GM23338 (cell line): Measurements from ENCODE around the gene EIF4E3. TPM values are rescaled to one million over a fixed set of nuclear protein-coding genes. Genes with fewer than 3 reads are reported as not detected.

ENCODE experiments used
- ATAC-seq: fragments of 200-7000 bp; cut with Tn5 transposase; 3 replicates; pipeline ENCODE4 v1.9.1; 2020
- DNase-seq: peaks from one replicate; pipeline ENCODE4 v3.0.0-alpha.2; 2015; ENCODE audit warnings: low spot score
- H2AFZ ChIP-seq: fragments of 200-600 bp; sonication (generic); 2 replicates; pipeline ENCODE4 v1.8.0; 2016; ENCODE audit warnings: antibody characterized with exemption, mild to moderate bottlenecking, moderate library complexity
- H3F3A ChIP-seq: fragments of 200-600 bp; sonication (generic); replicated peaks from 2 replicates; pipeline ENCODE4 v1.8.0; 2017; ENCODE audit warnings: antibody characterized with exemption, mixed run types, low read depth
- H3K27ac ChIP-seq: fragments of 200-600 bp; sonication (generic); 2 replicates; pipeline ENCODE4 v1.6.1; 2016; ENCODE audit warnings: low read depth
- H3K27me3 ChIP-seq: fragments of 200-600 bp; sonication (generic); 2 replicates; pipeline ENCODE4 v1.8.0; 2016; ENCODE audit warnings: mild to moderate bottlenecking, mixed run types, moderate library complexity; ENCODE audit not compliant: insufficient read depth
- H3K36me3 ChIP-seq: fragments of 200-600 bp; sonication (generic); 2 replicates; pipeline ENCODE4 v1.8.0; 2016; ENCODE audit warnings: mild to moderate bottlenecking; ENCODE audit not compliant: insufficient read depth
- H3K4me1 ChIP-seq: fragments of 200-600 bp; sonication (generic); 2 replicates; pipeline ENCODE4 v1.8.0; 2016; ENCODE audit warnings: mild to moderate bottlenecking, moderate library complexity; ENCODE audit not compliant: insufficient read depth
- H3K4me2 ChIP-seq: fragments of 200-600 bp; sonication (generic); 2 replicates; pipeline ENCODE4 v1.7.1; 2017; ENCODE audit warnings: mixed run types
- H3K4me3 ChIP-seq: fragments of 200-600 bp; sonication (generic); 2 replicates; pipeline ENCODE4 v1.6.1; 2016; ENCODE audit warnings: mixed run types
- H3K79me2 ChIP-seq: fragments of 200-600 bp; sonication (generic); replicated peaks from 2 replicates; pipeline ENCODE4 v1.8.0; 2017; ENCODE audit warnings: mild to moderate bottlenecking; ENCODE audit not compliant: insufficient read depth
- H3K9me2 ChIP-seq: fragments of 200-600 bp; sonication (generic); 2 replicates; pipeline ENCODE4 v1.8.0; 2017; ENCODE audit not compliant: insufficient read depth
- H4K20me1 ChIP-seq: fragments of 200-600 bp; sonication (generic); replicated peaks from 2 replicates; pipeline ENCODE4 v1.8.0; 2017; ENCODE audit warnings: mild to moderate bottlenecking; ENCODE audit not compliant: insufficient read depth
- H3K27ac Mint-ChIP-seq: 2 replicates; pipeline ENCODE4 v1.8.0; 2020; ENCODE audit warnings: inconsistent platforms, mild to moderate bottlenecking, moderate library complexity, mixed read lengths
- H3K27me3 Mint-ChIP-seq: 3 replicates; pipeline ENCODE4 v1.8.0; 2022; ENCODE audit warnings: low read depth, mild to moderate bottlenecking, moderate library complexity, mixed read lengths, inconsistent platforms; ENCODE audit not compliant: insufficient read depth, poor library complexity
- H3K36me3 Mint-ChIP-seq: 3 replicates; pipeline ENCODE4 v1.8.0; 2021; ENCODE audit warnings: low read depth, mild to moderate bottlenecking, inconsistent platforms, moderate library complexity, mixed read lengths
- H3K4me1 Mint-ChIP-seq: 3 replicates; pipeline ENCODE4 v1.8.0; 2020; ENCODE audit warnings: mild to moderate bottlenecking, inconsistent platforms, mixed read lengths
- H3K4me3 Mint-ChIP-seq: 3 replicates; pipeline ENCODE4 v1.8.0; 2021; ENCODE audit warnings: moderate library complexity, mild to moderate bottlenecking, inconsistent platforms, mixed read lengths
- H3K9me3 Mint-ChIP-seq: 3 replicates; pipeline ENCODE4 v1.8.0; 2020; ENCODE audit warnings: moderate library complexity, mild to moderate bottlenecking, inconsistent platforms, mixed read lengths
- CREB1 ChIP-seq: fragments of 250-450 bp; sonication (Bioruptor Pico); IDR thresholded peaks from 2 replicates; pipeline ENCODE4 v1.5.0; 2020; ENCODE audit warnings: low read depth, mild to moderate bottlenecking, moderate library complexity
- EZH2 ChIP-seq: fragments of 200-600 bp; sonication (generic); IDR thresholded peaks from one replicate; pipeline ENCODE4 v1.8.0; 2017; ENCODE audit warnings: antibody characterized with exemption, mild to moderate bottlenecking, low read depth; ENCODE audit not compliant: unreplicated experiment
- EZH2phosphoT487 ChIP-seq: fragments of 200-600 bp; sonication (generic); IDR thresholded peaks from one replicate; pipeline ENCODE4 v1.8.1; 2018; ENCODE audit warnings: antibody characterized with exemption; ENCODE audit not compliant: unreplicated experiment
- JUNB ChIP-seq: IDR thresholded peaks from one replicate; pipeline ENCODE4 v1.6.1; 2016; ENCODE audit warnings: antibody characterized with exemption; ENCODE audit not compliant: unreplicated experiment
- NANOG ChIP-seq: IDR thresholded peaks from 2 replicates; pipeline ENCODE4 v1.6.1; 2016; ENCODE audit warnings: antibody characterized with exemption, borderline replicate concordance
- POLR2AphosphoS5 ChIP-seq: IDR thresholded peaks from 2 replicates; pipeline ENCODE4 v1.6.1; 2016; ENCODE audit warnings: antibody characterized with exemption, low read depth
- STAT1 ChIP-seq: IDR thresholded peaks from one replicate; pipeline ENCODE4 v1.6.1; 2016; ENCODE audit warnings: antibody characterized with exemption; ENCODE audit not compliant: unreplicated experiment
- ZNF114 ChIP-seq: fragments of 250-450 bp; sonication (Bioruptor Pico); IDR thresholded peaks from 2 replicates; pipeline ENCODE4 v1.5.0; 2020; ENCODE audit warnings: mild to moderate bottlenecking, moderate library complexity
- ZNF331 ChIP-seq: fragments of 250-450 bp; sonication (Bioruptor Pico); IDR thresholded peaks from 2 replicates; pipeline ENCODE4 v1.5.0; 2020; ENCODE audit warnings: low read depth, mild to moderate bottlenecking, moderate library complexity
- polyA plus RNA-seq: library from polyadenylated mRNA; unstranded; fragments of >200 nt; fragmentation: Nextera tagmentation; extraction: Ambion mirVana; gene quantifications from 2 replicates; pipeline ENCODE4 v1.2.1, GENCODE V29; 2016
- total RNA-seq: library from RNA; depleted of rRNA; stranded (reverse); fragments of >200 nt; shearing (Covaris generic); gene quantifications from 2 replicates; pipeline ENCODE4 v1.2.3, GENCODE V29; 2014
- TF ChIP-seq, protein P1 (sequence below): IDR thresholded peaks from one replicate; pipeline ENCODE4 v1.6.1; 2018; ENCODE audit warnings: antibody characterized with exemption; ENCODE audit not compliant: unreplicated experiment
- TF ChIP-seq, protein P2 (sequence below): IDR thresholded peaks from 2 replicates; pipeline ENCODE4 v1.6.1; 2016; ENCODE audit warnings: antibody characterized with exemption
- TF ChIP-seq, protein P3 (sequence below), 2 experiments: fragments of 200-600 bp in 1 of 2; sonication (generic) in 1 of 2; conservative IDR thresholded peaks; 2 replicates each; pipeline versions ENCODE4 v1.5.1 to v1.6.1; 2016 to 2017; ENCODE audit warnings: antibody characterized with exemption in 2 of 2, low read depth in 2 of 2, mild to moderate bottlenecking in 2 of 2, moderate library complexity in 1 of 2
- TF ChIP-seq, protein P4 (sequence below): fragments of 250-450 bp; sonication (Bioruptor Pico); IDR thresholded peaks from 2 replicates; pipeline ENCODE4 v1.5.0; 2020; ENCODE audit warnings: mild to moderate bottlenecking, moderate library complexity

Gene EIF4E3
- total and polyA plus RNA-seq, 2 experiments from 2014 or later: 6.0 to 9.7 TPM

DNA sequence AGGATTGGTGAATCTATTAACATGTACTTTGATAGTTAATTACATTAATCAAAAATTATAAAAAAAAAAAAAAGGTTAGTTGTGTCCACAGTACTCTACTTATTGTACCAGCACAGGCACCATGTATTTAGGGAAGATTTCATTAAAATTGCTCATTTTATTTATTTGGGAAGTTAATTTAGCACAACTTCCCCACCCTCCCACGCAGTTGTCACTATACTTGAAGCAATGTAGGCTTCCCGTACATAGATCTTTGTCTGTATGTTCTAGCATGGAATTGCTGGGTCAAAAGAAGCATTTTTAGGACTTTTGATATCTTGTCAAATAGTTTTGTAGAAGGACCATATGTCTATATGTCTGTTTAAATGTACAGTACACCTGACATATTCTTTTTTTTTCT lies 32.9 kb upstream of the EIF4E3 start:
- Histone ChIP-seq H3K36me3 (no peaks in the 10 kb centered on the region; the same call in 1 of the 2 replicates), H3K27me3 (peaks cover 38% of the 10 kb centered on the region), H3K4me1 (peaks cover 12% of the 10 kb centered on the region), H3K9me2 (no peaks in the 10 kb centered on the region), H3F3A (peaks cover under 1% of the 10 kb centered on the region; the same call in 1 of the 2 replicates), H3K4me3 (no peak overlapping the region), H2AFZ (no peak overlapping the region), H4K20me1 (no peaks in the 10 kb centered on the region), H3K27ac (no peak overlapping the region), H3K79me2 (peaks cover 5% of the 10 kb centered on the region; the same call in 1 of the 2 replicates), H3K4me2 (no peak overlapping the region)
- H3K36me3 Mint-ChIP-seq: peaks cover 6% of the 10 kb centered on the region; the same call in 2 of the 3 replicates
- no peak overlapping the region for H3K4me3 Mint-ChIP-seq
- H3K27me3 Mint-ChIP-seq: peaks cover 16% of the 10 kb centered on the region
- no peak overlapping the region for H3K27ac Mint-ChIP-seq
- ATAC-seq (no peak), DNase-seq (no peak)
- TF ChIP-seq STAT1: no peak
- no peak for TF ChIP-seq ZNF114 (CRISPR knock-in tag)
- no peak for TF ChIP-seq CREB1 (CRISPR knock-in tag)
- TF ChIP-seq POLR2AphosphoS5: no peak
- TF ChIP-seq, protein P1, sequence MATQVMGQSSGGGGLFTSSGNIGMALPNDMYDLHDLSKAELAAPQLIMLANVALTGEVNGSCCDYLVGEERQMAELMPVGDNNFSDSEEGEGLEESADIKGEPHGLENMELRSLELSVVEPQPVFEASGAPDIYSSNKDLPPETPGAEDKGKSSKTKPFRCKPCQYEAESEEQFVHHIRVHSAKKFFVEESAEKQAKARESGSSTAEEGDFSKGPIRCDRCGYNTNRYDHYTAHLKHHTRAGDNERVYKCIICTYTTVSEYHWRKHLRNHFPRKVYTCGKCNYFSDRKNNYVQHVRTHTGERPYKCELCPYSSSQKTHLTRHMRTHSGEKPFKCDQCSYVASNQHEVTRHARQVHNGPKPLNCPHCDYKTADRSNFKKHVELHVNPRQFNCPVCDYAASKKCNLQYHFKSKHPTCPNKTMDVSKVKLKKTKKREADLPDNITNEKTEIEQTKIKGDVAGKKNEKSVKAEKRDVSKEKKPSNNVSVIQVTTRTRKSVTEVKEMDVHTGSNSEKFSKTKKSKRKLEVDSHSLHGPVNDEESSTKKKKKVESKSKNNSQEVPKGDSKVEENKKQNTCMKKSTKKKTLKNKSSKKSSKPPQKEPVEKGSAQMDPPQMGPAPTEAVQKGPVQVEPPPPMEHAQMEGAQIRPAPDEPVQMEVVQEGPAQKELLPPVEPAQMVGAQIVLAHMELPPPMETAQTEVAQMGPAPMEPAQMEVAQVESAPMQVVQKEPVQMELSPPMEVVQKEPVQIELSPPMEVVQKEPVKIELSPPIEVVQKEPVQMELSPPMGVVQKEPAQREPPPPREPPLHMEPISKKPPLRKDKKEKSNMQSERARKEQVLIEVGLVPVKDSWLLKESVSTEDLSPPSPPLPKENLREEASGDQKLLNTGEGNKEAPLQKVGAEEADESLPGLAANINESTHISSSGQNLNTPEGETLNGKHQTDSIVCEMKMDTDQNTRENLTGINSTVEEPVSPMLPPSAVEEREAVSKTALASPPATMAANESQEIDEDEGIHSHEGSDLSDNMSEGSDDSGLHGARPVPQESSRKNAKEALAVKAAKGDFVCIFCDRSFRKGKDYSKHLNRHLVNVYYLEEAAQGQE: no peak
- no peak for TF ChIP-seq NANOG
- no peak for TF ChIP-seq JUNB
- TF ChIP-seq, protein P2, sequence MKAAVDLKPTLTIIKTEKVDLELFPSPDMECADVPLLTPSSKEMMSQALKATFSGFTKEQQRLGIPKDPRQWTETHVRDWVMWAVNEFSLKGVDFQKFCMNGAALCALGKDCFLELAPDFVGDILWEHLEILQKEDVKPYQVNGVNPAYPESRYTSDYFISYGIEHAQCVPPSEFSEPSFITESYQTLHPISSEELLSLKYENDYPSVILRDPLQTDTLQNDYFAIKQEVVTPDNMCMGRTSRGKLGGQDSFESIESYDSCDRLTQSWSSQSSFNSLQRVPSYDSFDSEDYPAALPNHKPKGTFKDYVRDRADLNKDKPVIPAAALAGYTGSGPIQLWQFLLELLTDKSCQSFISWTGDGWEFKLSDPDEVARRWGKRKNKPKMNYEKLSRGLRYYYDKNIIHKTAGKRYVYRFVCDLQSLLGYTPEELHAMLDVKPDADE: no peak
- TF ChIP-seq, protein P3, sequence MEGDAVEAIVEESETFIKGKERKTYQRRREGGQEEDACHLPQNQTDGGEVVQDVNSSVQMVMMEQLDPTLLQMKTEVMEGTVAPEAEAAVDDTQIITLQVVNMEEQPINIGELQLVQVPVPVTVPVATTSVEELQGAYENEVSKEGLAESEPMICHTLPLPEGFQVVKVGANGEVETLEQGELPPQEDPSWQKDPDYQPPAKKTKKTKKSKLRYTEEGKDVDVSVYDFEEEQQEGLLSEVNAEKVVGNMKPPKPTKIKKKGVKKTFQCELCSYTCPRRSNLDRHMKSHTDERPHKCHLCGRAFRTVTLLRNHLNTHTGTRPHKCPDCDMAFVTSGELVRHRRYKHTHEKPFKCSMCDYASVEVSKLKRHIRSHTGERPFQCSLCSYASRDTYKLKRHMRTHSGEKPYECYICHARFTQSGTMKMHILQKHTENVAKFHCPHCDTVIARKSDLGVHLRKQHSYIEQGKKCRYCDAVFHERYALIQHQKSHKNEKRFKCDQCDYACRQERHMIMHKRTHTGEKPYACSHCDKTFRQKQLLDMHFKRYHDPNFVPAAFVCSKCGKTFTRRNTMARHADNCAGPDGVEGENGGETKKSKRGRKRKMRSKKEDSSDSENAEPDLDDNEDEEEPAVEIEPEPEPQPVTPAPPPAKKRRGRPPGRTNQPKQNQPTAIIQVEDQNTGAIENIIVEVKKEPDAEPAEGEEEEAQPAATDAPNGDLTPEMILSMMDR (conservative IDR thresholded peaks at IDR 0.05; ENCODE audit: low read depth in 2 of 2): no peak
- TF ChIP-seq, protein P4, sequence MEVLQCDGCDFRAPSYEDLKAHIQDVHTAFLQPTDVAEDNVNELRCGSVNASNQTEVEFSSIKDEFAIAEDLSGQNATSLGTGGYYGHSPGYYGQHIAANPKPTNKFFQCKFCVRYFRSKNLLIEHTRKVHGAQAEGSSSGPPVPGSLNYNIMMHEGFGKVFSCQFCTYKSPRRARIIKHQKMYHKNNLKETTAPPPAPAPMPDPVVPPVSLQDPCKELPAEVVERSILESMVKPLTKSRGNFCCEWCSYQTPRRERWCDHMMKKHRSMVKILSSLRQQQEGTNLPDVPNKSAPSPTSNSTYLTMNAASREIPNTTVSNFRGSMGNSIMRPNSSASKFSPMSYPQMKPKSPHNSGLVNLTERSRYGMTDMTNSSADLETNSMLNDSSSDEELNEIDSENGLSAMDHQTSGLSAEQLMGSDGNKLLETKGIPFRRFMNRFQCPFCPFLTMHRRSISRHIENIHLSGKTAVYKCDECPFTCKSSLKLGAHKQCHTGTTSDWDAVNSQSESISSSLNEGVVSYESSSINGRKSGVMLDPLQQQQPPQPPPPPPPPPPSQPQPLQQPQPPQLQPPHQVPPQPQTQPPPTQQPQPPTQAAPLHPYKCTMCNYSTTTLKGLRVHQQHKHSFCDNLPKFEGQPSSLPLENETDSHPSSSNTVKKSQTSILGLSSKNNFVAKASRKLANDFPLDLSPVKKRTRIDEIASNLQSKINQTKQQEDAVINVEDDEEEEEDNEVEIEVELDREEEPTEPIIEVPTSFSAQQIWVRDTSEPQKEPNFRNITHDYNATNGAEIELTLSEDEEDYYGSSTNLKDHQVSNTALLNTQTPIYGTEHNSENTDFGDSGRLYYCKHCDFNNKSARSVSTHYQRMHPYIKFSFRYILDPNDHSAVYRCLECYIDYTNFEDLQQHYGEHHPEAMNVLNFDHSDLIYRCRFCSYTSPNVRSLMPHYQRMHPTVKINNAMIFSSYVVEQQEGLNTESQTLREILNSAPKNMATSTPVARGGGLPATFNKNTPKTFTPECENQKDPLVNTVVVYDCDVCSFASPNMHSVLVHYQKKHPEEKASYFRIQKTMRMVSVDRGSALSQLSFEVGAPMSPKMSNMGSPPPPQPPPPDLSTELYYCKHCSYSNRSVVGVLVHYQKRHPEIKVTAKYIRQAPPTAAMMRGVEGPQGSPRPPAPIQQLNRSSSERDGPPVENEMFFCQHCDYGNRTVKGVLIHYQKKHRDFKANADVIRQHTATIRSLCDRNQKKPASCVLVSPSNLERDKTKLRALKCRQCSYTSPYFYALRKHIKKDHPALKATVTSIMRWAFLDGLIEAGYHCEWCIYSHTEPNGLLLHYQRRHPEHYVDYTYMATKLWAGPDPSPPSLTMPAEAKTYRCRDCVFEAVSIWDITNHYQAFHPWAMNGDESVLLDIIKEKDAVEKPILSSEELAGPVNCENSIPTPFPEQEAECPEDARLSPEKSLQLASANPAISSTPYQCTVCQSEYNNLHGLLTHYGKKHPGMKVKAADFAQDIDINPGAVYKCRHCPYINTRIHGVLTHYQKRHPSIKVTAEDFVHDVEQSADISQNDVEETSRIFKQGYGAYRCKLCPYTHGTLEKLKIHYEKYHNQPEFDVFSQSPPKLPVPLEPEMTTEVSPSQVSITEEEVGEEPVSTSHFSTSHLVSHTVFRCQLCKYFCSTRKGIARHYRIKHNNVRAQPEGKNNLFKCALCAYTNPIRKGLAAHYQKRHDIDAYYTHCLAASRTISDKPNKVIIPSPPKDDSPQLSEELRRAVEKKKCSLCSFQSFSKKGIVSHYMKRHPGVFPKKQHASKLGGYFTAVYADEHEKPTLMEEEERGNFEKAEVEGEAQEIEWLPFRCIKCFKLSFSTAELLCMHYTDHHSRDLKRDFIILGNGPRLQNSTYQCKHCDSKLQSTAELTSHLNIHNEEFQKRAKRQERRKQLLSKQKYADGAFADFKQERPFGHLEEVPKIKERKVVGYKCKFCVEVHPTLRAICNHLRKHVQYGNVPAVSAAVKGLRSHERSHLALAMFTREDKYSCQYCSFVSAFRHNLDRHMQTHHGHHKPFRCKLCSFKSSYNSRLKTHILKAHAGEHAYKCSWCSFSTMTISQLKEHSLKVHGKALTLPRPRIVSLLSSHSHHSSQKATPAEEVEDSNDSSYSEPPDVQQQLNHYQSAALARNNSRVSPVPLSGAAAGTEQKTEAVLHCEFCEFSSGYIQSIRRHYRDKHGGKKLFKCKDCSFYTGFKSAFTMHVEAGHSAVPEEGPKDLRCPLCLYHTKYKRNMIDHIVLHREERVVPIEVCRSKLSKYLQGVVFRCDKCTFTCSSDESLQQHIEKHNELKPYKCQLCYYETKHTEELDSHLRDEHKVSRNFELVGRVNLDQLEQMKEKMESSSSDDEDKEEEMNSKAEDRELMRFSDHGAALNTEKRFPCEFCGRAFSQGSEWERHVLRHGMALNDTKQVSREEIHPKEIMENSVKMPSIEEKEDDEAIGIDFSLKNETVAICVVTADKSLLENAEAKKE (CRISPR knock-in tag): no peak
- TF ChIP-seq ZNF331 (CRISPR knock-in tag): no peak
- TF ChIP-seq EZH2phosphoT487: no peak
- TF ChIP-seq EZH2: no peak
- peaks cover 3% of the 10 kb centered on the region; the same call in 2 of the 3 replicates for H3K9me3 Mint-ChIP-seq
- peaks cover 11% of the 10 kb centered on the region for H3K4me1 Mint-ChIP-seq
